NK-92 (cell line): ENCODE results near the gene HENMT1.

Experiments
- DNase-seq: peaks from one replicate; lab custom pipeline; 2025; ENCODE audit not compliant: unreplicated experiment; lab: John Stamatoyannopoulos, UW

Gene HENMT1

DNA sequence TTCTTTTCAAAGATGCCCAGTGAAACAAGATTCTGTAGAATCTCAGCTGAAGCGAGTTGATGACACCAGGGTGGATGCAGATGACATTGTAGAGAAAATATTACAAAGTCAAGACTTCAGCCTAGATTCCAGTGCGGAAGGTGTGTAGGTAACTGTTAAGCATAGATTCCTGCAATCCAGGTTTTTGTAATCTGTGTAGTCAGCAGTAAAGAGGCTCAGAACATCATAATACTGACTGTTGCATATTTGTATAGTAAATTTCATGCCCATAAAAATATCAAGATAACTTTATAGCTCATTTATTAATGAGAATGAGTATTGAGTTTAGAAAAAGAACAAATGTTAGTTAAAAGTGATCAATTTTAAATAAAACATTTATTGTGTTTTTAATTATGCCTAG lies 32.2 kb downstream of the HENMT1 start:
- no peak for DNase-seq

DNA sequence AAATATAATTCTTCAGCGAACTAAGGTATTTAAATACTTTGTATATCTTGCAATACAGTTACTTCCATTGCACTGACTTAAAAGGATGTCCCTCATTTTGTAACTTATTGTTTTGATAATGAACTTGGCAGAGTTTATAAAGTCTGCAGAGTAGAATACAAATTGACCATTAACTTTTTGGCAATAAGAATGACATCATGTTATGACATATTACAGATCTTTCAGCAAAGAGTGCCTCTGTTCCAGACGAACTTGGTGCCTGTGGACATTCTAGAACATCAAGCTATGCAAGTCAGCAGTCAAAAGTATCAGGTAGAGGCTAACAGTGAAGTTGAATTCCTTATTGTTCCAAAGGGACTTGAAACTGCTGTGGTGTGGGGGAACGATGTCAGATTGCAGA lies 32.9 kb downstream of the HENMT1 start:
- no peak for DNase-seq

DNA sequence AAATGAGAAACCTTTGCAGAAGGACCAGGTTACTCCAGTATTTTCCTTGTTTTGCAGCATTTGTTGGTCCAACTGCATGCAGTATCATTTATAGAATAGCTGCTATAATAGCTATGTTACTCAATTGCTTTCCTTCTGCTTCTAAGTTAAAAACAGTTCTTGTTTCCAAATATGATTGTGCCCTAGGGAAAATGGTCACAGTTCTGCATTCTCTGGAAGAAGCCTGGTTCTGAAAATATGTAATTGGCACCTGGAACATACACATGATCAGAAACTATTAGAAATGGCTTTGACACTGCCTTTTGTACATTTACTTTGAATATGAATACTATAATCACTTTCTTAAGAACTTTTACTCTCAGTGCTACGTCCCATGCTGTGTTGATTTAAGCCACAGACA lies 33.6 kb downstream of the HENMT1 start:
- no peak for DNase-seq

DNA sequence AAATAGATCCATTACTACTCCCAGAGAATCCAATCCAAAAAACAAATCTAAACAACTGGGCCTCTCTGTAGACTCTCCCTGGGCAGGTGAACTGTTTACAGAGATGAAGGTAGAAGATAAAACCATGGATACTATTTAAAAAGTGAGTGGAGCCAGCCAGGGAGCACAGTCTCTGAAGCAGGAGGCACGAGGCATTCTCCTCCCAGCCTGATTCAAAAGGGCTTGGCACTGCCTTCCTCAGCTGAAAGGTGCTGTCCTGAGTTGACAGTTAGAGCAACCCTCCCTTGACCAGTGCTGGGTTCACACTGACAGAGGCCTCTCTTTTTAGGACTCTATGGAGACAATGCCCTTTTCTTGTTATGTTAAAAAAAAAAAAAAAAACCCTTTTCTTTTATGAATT lies 36.8 kb downstream of the HENMT1 start:
- no peak for DNase-seq

DNA sequence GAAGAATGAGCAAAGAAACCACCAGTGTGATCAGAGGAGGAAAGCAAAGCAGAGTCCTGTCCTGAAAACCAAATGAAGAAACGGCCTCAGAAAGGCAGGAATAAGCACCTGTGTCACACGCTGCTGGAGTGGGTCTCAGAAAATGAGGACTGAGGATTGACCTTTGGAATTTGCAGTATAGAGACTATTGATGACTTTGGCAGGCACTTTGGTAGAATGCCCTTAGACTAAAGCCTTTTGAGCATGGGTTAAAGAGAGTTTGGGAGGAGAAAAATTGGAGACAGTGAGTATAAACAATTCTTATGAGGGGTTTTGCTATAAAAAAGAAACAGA lies 43.2 kb downstream of the HENMT1 start:
- no peak for DNase-seq

DNA sequence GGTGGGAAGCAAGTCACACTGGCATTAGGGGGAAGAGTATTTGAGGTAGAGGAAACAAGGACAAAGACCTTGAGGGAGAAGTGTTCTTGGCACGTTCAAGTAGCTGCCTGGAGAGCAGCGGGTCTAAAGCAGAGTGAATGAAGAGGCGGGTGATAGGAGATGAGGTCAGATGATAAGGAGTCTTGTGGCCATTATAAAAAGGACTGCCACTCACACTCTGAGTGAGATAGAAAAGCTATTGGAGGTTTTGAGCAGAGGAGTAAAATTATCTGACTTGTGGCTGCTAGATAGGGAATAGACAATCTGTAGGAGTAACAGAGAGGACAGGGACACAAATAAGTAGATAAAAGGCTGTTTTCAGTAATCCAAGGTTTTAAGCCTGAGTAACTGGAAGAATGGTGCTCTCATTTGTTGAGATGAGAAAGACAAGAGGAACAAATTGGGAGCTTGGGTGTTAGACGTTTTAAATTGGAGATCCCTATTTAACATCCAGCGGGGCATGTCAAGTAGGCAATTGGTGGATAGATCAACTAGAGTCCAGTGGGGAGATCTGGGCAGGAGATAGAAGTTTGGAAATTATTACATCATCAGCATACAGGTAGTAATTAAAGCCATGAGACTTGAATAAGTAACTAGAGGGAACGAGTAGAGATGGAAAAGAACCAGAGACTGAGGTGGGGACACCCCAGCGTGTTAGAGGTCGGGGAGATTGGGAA lies 43.7 kb downstream of the HENMT1 start:
- no peak for DNase-seq

DNA sequence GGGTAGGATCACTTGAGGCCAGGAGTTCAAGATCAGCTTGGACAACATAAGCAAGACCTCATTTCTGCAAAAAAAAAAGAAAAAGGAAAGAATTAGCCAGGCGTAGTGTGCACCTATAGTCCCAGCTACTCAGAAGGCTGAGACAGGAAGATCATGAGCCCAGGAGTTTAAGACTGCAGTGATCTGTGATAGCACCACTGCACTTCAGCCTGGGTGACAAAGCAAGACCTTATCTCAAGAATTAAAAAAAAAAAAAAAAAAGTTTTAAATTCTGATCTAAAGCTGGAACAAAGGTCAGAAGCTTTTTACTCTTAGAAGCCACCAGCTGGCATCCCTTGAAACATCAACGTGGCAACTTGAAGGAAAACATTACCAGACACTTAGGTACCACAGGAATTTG lies 45.3 kb downstream of the HENMT1 start:
- DNase-seq, result no peak

DNA sequence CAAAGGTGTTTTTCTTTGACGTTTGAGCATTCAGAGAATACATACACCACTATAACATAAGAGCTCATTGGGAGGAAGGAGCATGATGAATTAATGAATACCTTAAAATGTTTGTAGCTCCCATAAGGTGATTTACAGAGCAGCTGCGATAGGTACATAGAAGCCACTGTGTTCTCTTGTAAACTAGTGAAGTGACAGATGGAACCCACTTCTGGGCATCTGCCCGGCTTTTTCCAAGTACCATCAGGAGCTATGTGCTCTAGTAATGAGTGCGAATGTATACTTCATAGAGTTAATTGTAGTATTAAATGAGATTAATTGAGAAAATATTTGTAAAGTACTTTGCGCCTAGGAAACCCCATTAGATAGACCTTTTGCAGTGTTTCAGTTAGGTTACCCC lies 48.4 kb downstream of the HENMT1 start:
- no peak for DNase-seq

DNA sequence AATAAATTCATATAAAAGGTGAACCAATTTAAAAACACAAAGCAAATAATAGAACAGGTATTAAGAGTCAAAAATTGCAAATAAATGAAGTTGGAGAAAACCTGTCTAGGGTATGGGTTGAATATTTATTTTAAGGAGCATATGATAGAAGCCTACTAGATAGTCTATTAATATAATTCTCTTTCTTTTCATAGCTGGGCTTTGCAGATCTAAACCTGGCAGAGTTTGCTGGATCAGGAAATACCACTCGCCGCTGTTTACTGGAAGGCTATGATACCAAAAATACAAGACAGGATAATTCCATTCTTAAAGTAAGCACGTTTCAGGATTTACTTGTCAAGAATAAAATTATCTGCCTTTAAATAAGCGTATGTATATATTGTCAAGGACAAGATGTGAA lies 48.9 kb downstream of the HENMT1 start:
- DNase-seq, result no peak

DNA sequence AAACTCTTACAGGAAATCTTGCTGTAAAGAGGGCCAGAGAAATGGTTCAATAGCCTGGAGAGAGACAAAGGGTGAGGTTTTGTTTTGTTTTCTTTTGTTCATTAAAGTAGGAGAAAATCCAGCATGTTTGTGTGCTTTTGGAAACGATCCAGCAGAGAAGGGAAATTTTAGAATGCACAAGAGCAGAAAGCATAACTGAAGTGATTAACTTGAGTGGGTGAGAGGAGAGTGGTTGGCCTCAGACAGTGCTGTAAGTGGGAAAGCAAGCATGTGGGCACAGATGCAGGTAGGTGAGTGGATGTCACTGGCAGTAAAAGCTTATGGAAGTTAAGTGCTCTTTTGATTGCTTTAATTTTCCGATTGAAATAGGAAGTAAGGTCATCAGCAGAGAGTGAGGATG lies 50.8 kb downstream of the HENMT1 start:
- no peak for DNase-seq

DNA sequence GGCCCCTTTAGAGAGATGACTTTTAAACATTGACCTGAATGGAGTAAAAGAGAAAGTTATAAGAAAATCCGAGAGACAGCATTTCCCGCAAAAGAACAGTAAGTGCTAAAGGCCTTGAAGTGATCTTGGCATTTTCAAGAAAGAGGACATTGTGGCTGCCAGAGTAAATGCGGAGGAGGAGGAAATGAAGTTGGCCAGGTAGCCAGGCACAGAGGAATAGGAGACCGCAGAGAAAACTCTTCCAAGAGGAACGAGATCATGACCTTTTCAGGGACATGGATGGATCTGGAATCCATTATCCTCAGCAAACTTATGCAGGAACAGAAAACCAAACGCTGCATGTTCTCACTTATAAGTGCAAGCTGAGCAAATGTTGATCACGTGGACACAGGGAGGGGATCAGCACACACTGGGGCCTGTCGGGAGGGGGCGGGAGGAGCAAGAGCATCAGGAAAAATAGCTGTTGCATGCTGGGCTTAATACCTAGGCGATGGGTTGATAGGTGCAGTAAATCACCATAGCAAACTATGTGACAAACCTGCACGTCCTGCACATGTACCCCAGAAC lies 51.3 kb downstream of the HENMT1 start:
- DNase-seq, result no peak

DNA sequence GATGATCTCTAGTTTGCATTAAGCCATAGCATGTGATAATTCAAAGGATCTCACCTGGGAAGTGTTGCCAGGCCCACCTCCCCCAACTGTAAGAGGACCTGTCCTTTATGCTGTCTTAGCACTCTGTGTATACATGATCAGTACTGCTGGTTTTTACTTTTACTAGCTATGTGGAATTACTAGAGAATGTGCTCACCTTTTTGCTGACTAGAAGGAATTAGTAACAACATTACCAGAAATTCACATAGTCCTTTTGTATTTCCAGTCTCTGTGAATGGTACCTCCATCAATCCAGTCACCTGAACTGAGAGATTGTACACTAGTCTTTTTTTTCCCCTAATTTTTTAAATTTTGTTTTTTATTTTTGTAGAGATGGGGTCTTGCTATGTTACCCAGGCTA lies 54.4 kb downstream of the HENMT1 start:
- no peak for DNase-seq

DNA sequence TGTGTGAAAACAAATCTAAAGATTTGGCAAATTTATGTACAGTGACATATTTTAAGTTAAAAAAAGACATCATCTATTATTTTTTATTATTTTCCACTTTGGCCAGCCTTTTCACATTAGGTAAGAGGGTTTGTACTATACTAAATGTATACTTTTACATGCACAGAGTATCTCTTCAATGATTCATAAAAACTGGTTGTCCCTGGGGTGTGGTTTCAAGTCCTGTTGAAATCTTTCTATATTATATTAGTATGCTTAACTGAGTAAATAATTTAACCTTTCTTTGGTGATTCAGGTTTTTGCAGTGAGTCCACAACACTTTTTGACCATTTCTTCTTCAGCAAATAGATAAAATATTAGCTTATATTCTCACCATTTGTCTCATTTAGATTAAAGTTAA lies 55.3 kb downstream of the HENMT1 start:
- DNase-seq, result no peak

DNA sequence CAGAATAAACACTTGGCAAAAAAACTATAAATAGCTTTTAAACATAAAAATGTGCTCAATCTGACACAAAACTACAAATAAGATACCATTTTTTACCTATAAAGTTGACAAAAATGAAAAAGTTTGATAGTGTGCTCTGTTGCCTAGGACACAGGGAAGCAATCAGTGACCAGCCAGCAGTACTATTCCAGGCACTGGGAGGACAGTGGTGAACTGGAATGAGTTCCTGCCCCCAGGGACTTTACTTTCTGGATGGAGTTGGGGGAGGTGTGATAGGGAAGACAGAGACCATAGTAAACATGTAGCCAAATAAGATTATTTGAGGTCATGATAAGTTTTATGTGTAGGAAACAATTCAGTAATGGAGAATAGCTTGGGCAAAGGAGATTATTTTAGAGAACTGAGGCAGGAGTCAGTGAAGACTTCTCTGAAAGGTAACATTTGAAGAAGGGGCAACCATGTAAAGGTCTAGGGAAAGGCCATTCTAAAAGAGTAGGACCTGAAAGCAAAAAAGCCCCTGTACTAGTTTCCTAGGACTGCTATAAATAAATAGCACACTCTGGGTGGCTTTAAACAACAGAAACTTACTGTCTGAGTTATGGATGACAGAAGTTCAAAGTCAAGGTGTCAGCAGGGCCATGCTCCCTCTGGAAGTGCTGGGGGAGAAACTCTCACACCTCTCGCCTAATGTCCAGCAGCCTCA lies 59.0 kb downstream of the HENMT1 start:
- no peak for DNase-seq

DNA sequence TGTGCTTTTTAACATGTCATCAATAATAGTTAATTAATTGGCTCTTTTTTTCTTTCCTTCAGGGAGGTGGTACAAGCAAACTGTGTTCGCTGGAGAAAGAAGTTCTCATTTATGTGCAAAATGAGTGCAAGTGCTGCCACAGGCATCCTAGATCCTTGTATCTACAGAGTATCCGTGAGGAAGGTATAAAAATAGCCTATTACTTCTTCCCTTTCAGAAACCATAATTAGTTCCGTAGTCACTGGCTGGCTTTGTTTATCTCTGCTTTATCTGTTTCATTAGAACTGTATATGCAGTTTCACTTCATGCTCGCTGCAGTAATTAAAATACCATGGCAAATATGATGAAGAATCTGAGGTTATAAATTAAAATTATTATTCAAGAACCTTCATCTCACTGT lies 60.4 kb downstream of the HENMT1 start:
- no peak for DNase-seq

DNA sequence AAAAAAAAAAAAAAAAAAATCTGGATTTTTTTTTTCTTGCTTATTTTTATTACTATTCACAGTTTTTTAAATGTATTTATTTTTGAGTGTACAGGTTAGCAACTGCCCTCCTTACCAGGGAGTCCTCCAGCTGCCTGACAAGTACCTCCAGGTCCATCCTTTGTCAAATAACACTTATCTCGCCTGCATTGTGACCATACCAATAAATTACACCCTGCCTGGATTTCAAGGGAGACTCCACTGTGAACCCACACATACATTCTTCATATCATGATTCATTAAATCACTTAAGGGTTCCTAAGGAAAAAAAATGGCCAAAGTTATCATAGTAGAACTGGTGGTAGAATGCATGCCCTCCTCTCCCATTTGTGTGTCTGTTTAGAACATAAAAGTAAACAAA lies 62.6 kb downstream of the HENMT1 start:
- no peak for DNase-seq
